Measurements from ENCODE around the gene COQ7. TPM values are rescaled to one million over a fixed set of nuclear protein-coding genes. Genes with fewer than 3 reads are reported as not detected.

COQ7 gene
- total RNA-seq, 1 experiment from 2014 or later, result 26.6 TPM

DNA sequence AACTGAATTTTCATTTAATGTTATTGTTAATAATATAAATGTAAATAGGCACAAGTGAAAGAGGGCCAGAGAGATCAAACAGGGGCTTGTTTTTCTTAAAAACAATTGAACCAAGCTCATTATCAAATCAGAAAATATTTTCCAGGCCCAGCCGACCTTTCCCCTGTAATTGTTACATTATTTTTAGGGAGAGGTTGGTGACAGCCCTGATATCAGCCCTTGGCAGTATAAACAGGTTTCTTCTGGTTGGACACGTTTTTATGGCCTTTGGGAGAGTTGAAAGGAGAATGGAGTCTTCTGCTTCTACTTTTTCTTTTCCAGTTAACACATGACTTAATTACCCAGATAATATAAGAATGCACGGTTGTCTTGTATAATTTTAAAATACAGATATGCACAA lies 40.0 kb upstream of the COQ7 start:
- no peak overlapping the region for H3K4me3 ChIP-seq (replicated peaks in 1 of 2; ENCODE audit: low read depth in 1 of 2, low read length in 2 of 2)
- RAD21 ChIA-PET (ENCODE audit: low non-redundant PET in 1 of 2, low total read pairs in 2 of 2, uncharacterized antibody in 2 of 2, unreplicated experiment in 2 of 2), result no interaction called here
- intact Hi-C loops (cut with micrococcal nuclease), result no loop called here
- no TSS peak for BruUV-seq (replicated peaks)
- CTCF ChIA-PET, result no interaction called here
- ATAC-seq, result no peak
- H2AFZ ChIP-seq (ENCODE audit: low read depth, low read length, poor library complexity, severe bottlenecking), result no peak overlapping the region
- no peaks in the 10 kb centered on the region for H3K4me1 ChIP-seq (ENCODE audit: control insufficient read depth in 1 of 2, insufficient read depth in 2 of 2, low read length in 2 of 2)
- DNase-seq (ENCODE audit: low read depth, low spot score), result no peak
- no peaks in the 10 kb centered on the region for H4K20me1 ChIP-seq (ENCODE audit: insufficient read depth)
- H3K4me2 ChIP-seq (ENCODE audit: low read length), result no peak overlapping the region
- no peaks in the 10 kb centered on the region for H3K27me3 ChIP-seq (ENCODE audit: insufficient read depth, low read length)
- no peaks in the 10 kb centered on the region for H3K9me2 ChIP-seq (ENCODE audit: insufficient read depth)
- 0 out of 4 replicates have a peak, but pooled peaks cover 2 to 4% of the 10 kb centered on the region in 2 experiments for H3K36me3 ChIP-seq (ENCODE audit: control insufficient read depth in 1 of 2, insufficient read depth in 2 of 2, low read length in 2 of 2)
- H3K9me3 ChIP-seq (ENCODE audit: control insufficient read depth in 1 of 2, insufficient read depth in 1 of 2, low read depth in 1 of 2, low read length in 2 of 2), result no peaks in the 10 kb centered on the region
- H3K79me2 ChIP-seq (ENCODE audit: insufficient read depth, low read length), result no peaks in the 10 kb centered on the region
- no peak for TF ChIP-seq EZH2 (IDR thresholded peaks at IDR 0.05)
- TF ChIP-seq EGR1 (IDR thresholded peaks at IDR 0.05; ENCODE audit: low read depth), result no peak
- no peak for TF ChIP-seq REST (IDR thresholded peaks at IDR 0.05; ENCODE audit: low read depth)
- TF ChIP-seq, protein P1, sequence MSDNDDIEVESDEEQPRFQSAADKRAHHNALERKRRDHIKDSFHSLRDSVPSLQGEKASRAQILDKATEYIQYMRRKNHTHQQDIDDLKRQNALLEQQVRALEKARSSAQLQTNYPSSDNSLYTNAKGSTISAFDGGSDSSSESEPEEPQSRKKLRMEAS (IDR thresholded peaks at IDR 0.05), result no peak
- no peak for TF ChIP-seq FOSL1 (IDR thresholded peaks at IDR 0.05; ENCODE audit: low read depth)
- TF ChIP-seq SIN3A (IDR thresholded peaks at IDR 0.05; ENCODE audit: low read depth), result no peak
- no peak for TF ChIP-seq RAD21 (IDR thresholded peaks at IDR 0.05; ENCODE audit: low read depth)
- no peak for TF ChIP-seq CEBPB (IDR thresholded peaks at IDR 0.05; ENCODE audit: low read depth)
- no peak for TF ChIP-seq POLR2A (IDR thresholded peaks at IDR 0.05; ENCODE audit: borderline replicate concordance, extremely low read depth, insufficient read depth, insufficient read length)
- TF ChIP-seq ELF1 (IDR thresholded peaks at IDR 0.05; ENCODE audit: borderline replicate concordance, low read depth), result no peak
- TF ChIP-seq, protein P2, sequence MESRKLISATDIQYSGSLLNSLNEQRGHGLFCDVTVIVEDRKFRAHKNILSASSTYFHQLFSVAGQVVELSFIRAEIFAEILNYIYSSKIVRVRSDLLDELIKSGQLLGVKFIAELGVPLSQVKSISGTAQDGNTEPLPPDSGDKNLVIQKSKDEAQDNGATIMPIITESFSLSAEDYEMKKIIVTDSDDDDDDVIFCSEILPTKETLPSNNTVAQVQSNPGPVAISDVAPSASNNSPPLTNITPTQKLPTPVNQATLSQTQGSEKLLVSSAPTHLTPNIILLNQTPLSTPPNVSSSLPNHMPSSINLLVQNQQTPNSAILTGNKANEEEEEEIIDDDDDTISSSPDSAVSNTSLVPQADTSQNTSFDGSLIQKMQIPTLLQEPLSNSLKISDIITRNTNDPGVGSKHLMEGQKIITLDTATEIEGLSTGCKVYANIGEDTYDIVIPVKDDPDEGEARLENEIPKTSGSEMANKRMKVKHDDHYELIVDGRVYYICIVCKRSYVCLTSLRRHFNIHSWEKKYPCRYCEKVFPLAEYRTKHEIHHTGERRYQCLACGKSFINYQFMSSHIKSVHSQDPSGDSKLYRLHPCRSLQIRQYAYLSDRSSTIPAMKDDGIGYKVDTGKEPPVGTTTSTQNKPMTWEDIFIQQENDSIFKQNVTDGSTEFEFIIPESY (IDR thresholded peaks at IDR 0.05; ENCODE audit: extremely low read depth, insufficient replicate concordance, low read length), result no peak
- TF ChIP-seq ATF3 (IDR thresholded peaks at IDR 0.05), result no peak
- H3K9ac ChIP-seq (ENCODE audit: low read length), result no peak overlapping the region
- no peak overlapping the region for H3K27ac ChIP-seq (ENCODE audit: low read depth, low read length)
- POLR2A ChIA-PET, result no interaction called here
